PC-3 (cell line): ENCODE measurements around the gene FFAR1.

ENCODE experiments used
- CTCF ChIP-seq: fragments of 300-600 bp; sonication (generic); conservative IDR thresholded peaks from 2 replicates; pipeline ENCODE4 v1.5.1; 2017; ENCODE audit warnings: antibody characterized with exemption, low read depth, mild to moderate bottlenecking, low read length
- EZH2 ChIP-seq: fragments of 300-600 bp; sonication (generic); IDR thresholded peaks from one replicate; pipeline ENCODE4 v1.6.1; 2017; ENCODE audit warnings: antibody characterized with exemption, mild to moderate bottlenecking, low read length; ENCODE audit not compliant: unreplicated experiment
- EZH2phosphoT487 ChIP-seq: fragments of 300-600 bp; sonication (generic); IDR thresholded peaks from 2 replicates; pipeline ENCODE4 v1.6.1; 2018; ENCODE audit warnings: mild to moderate bottlenecking, antibody characterized with exemption, low read length, borderline replicate concordance

GRCh38 chr19:35341565-35342225, 6.0 kb upstream of the FFAR1 start:
- TF ChIP-seq EZH2: no peak
- TF ChIP-seq CTCF: no peak
- no peak for TF ChIP-seq EZH2phosphoT487
